Measurements from ENCODE around the gene CPVL. TPM values are rescaled to one million over a fixed set of nuclear protein-coding genes. Genes with fewer than 3 reads are reported as not detected.

CPVL gene
- total RNA-seq, 3 donors from 2014 or later (not counting 1 experiment from before 2014, with no cell fraction given) = 4.9 to 11.6 (median 9.8) TPM

- peaks cover 0 to 2% of the 10 kb centered on the region in 2 donors for H3K9me3 Mint-ChIP-seq
- peaks cover 5 to 10% of the 10 kb centered on the region in 2 donors for H3K27me3 Mint-ChIP-seq (ENCODE audit: low read depth in 2 of 2)
- ATAC-seq = no peak
- peaks cover 23% of the 10 kb centered on the region for H3K4me1 ChIP-seq (ENCODE audit: control insufficient read depth, insufficient read depth, low read length)
- no peak overlapping the region for H3K27ac ChIP-seq (ENCODE audit: low read length)
- intact Hi-C loops (cut with micrococcal nuclease) = no loop called here
- no peak for TF ChIP-seq CTCF (IDR thresholded peaks at IDR 0.05)
- H3K4me1 Mint-ChIP-seq = peaks cover 40 to 51% of the 10 kb centered on the region in 2 donors
- H3K9me3 ChIP-seq (ENCODE audit: control insufficient read depth, insufficient read depth, low read length) = no peaks in the 10 kb centered on the region
- 52% methylated on average over 26 of the region's 26 CpGs for WGBS (ENCODE audit: insufficient coverage)
- H3K4me3 Mint-ChIP-seq = peak overlapping the region; percentile 93
- H3K27ac Mint-ChIP-seq = peak overlapping the region in 1 of 2 donors; percentile 92
- H3K36me3 Mint-ChIP-seq = no peaks in the 10 kb centered on the region
- H3K36me3 ChIP-seq (ENCODE audit: control insufficient read depth, insufficient read depth, low read length) = no peaks in the 10 kb centered on the region
- peak in 1 of 2 donors; percentile 6 for DNase-seq
- no peaks in the 10 kb centered on the region for H3K27me3 ChIP-seq (ENCODE audit: control insufficient read depth, insufficient read depth, low read length)
- H3K4me3 ChIP-seq (ENCODE audit: low read length) = no peak overlapping the region
These were observed 47.2 kb upstream of the CPVL start for GRCh38 chr7:29193316-29194205.

- Mint-ChIP-seq H3K4me1 (peaks cover 37 to 47% of the 10 kb centered on the region in 2 donors), H3K36me3 (no peaks in the 10 kb centered on the region), H3K27me3 (ENCODE audit: low read depth in 2 of 2) (peaks cover 5 to 10% of the 10 kb centered on the region in 2 donors), H3K27ac (no peak overlapping the region), H3K9me3 (peaks cover 0 to 2% of the 10 kb centered on the region in 2 donors), H3K4me3 (peak overlapping the region; percentile 54)
- H3K4me1 ChIP-seq (ENCODE audit: control insufficient read depth, insufficient read depth, low read length) = peaks cover 20% of the 10 kb centered on the region
- ATAC-seq (no peak), DNase-seq (no peak)
- no peaks in the 10 kb centered on the region for H3K36me3 ChIP-seq (ENCODE audit: control insufficient read depth, insufficient read depth, low read length)
- no peaks in the 10 kb centered on the region for H3K9me3 ChIP-seq (ENCODE audit: control insufficient read depth, insufficient read depth, low read length)
- intact Hi-C loops (cut with micrococcal nuclease) = no loop called here
- H3K27ac ChIP-seq (ENCODE audit: low read length) = no peak overlapping the region
- TF ChIP-seq CTCF (IDR thresholded peaks at IDR 0.05) = no peak
- no peaks in the 10 kb centered on the region for H3K27me3 ChIP-seq (ENCODE audit: control insufficient read depth, insufficient read depth, low read length)
- WGBS (ENCODE audit: insufficient coverage) = 94% methylated on average over 8 of the region's 8 CpGs
- H3K4me3 ChIP-seq (ENCODE audit: low read length) = no peak overlapping the region
These were observed 46.5 kb upstream of the CPVL start for GRCh38 chr7:29192811-29193210.

GRCh38 chr7:29192323-29192722 is 46.0 kb upstream of the CPVL start:
- peaks cover 5 to 10% of the 10 kb centered on the region in 2 donors for H3K27me3 Mint-ChIP-seq (ENCODE audit: low read depth in 2 of 2)
- intact Hi-C loops (cut with micrococcal nuclease) = no loop called here

More at GRCh38 chr7:29192323-29192722, 46.0 kb upstream of the CPVL start:
- no peak for TF ChIP-seq CTCF (IDR thresholded peaks at IDR 0.05)
- 91% methylated on average over 1 of the region's 1 CpG for WGBS (ENCODE audit: insufficient coverage)
- Mint-ChIP-seq H3K27ac (peak overlapping the region in 1 of 2 donors; percentile 9), H3K9me3 (peaks cover 0 to 2% of the 10 kb centered on the region in 2 donors), H3K4me1 (peaks cover 32 to 42% of the 10 kb centered on the region in 2 donors), H3K36me3 (no peaks in the 10 kb centered on the region), H3K4me3 (peak overlapping the region; percentile 1)
- DNase-seq (no peak), ATAC-seq (no peak)
- H3K9me3 ChIP-seq (ENCODE audit: control insufficient read depth, insufficient read depth, low read length) = no peaks in the 10 kb centered on the region
- H3K4me3 ChIP-seq (ENCODE audit: low read length) = no peak overlapping the region
- no peaks in the 10 kb centered on the region for H3K27me3 ChIP-seq (ENCODE audit: control insufficient read depth, insufficient read depth, low read length)
- H3K36me3 ChIP-seq (ENCODE audit: control insufficient read depth, insufficient read depth, low read length) = no peaks in the 10 kb centered on the region
- no peak overlapping the region for H3K27ac ChIP-seq (ENCODE audit: low read length)
- H3K4me1 ChIP-seq (ENCODE audit: control insufficient read depth, insufficient read depth, low read length) = peaks cover 16% of the 10 kb centered on the region

Measured in natural killer cell (primary cell).